GM12878 (cell line): ENCODE measurements around the gene SMAD1. TPM values are rescaled to one million over a fixed set of nuclear protein-coding genes. Genes with fewer than 3 reads are reported as not detected.

Experiments used
- ATAC-seq: fragments of 200-7000 bp; cut with Tn5 transposase; 3 replicates; pipeline ENCODE4 v1.9.1; 2020; ENCODE audit warnings: mild to moderate bottlenecking, moderate library complexity
- BruUV-seq: library from RNA; stranded (reverse); fragments of 400-500 nt; replicated peaks from 2 replicates; lab custom pipeline; 2021; lab: Mats Ljungman, UMichigan
- CTCF ChIA-PET: fragments of 300-600 bp; sonication (Branson Sonifier 250); formaldehyde crosslinking; extraction: SDS; loops from one replicate; lab custom pipeline; 2021; ENCODE audit warnings: inconsistent platforms; lab: Yijun Ruan, JAX
- POLR2A ChIA-PET: fragments of 350-600 bp; formaldehyde crosslinking; extraction: SDS; loops from one replicate; lab custom pipeline; 2021; ENCODE audit warnings: inconsistent platforms; lab: Charles Lee
- RAD21 ChIA-PET: fragments of 300-600 bp; sonication (Branson Sonifier 250); formaldehyde crosslinking; loops from one replicate; lab custom pipeline; 2023; ENCODE audit warnings: antibody characterized with exemption; ENCODE audit not compliant: unreplicated experiment; lab: Charles Lee
- SMC1A ChIA-PET: fragments of 300-600 bp; sonication (Branson Sonifier 250); formaldehyde crosslinking; loops from one replicate; lab custom pipeline; 2023; ENCODE audit not compliant: unreplicated experiment, uncharacterized antibody; lab: Charles Lee
- DNase-seq: peaks from one replicate; pipeline ENCODE4 v3.0.0-alpha.2; 2011; ENCODE audit warnings: low read depth, low spot score
- FAIRE-seq: peaks from 3 replicates; lab custom pipeline; 2011; peaks lifted over from hg19 to GRCh38; lab: Jason Lieb, UNC
- H2AFZ ChIP-seq: 2 replicates; pipeline ENCODE4 v1.6.0; 2011; ENCODE audit warnings: low read depth, low read length, control low read depth; ENCODE audit not compliant: control insufficient read depth
- H3K27ac ChIP-seq: 2 replicates; pipeline ENCODE4 v1.5.1; 2011; ENCODE audit warnings: control low read depth; ENCODE audit not compliant: control insufficient read depth, insufficient read depth
- H3K27me3 ChIP-seq, 2 experiments: replicated peaks in 1 of 2; 2 replicates each; pipeline versions ENCODE4 v1.6.0 to v1.6.1; 2011; ENCODE audit warnings: low read length in 1 of 2; ENCODE audit not compliant: control insufficient read depth in 2 of 2, insufficient read depth in 2 of 2
- H3K36me3 ChIP-seq, 2 experiments: 2 replicates each; pipeline ENCODE4 v1.5.1; 2011; ENCODE audit warnings: low read length in 1 of 2; ENCODE audit not compliant: control insufficient read depth in 2 of 2, insufficient read depth in 2 of 2
- H3K4me1 ChIP-seq: 2 replicates; pipeline ENCODE4 v1.6.1; 2011; ENCODE audit warnings: mild to moderate bottlenecking, low read length, moderate library complexity, mixed read lengths; ENCODE audit not compliant: control insufficient read depth, insufficient read depth
- H3K4me2 ChIP-seq: 2 replicates; pipeline ENCODE4 v1.6.0; 2011; ENCODE audit warnings: control low read depth; ENCODE audit not compliant: control insufficient read depth, insufficient read depth
- H3K4me3 ChIP-seq: fragments of 200-600 bp; sonication (generic); 2 replicates; pipeline ENCODE4 v1.5.1; 2016
- H3K79me2 ChIP-seq: 2 replicates; pipeline ENCODE4 v1.6.0; 2011; ENCODE audit warnings: low read length; ENCODE audit not compliant: control insufficient read depth, insufficient read depth
- H3K9ac ChIP-seq: 2 replicates; pipeline ENCODE4 v1.8.0; 2011; ENCODE audit warnings: low read length, control low read depth, mixed read lengths; ENCODE audit not compliant: control insufficient read depth, insufficient read depth
- H3K9me3 ChIP-seq: replicated peaks from 3 replicates; pipeline ENCODE4 v1.5.1; 2011; ENCODE audit warnings: mild to moderate bottlenecking, low read length; ENCODE audit not compliant: control insufficient read depth, insufficient read depth
- H4K20me1 ChIP-seq: 2 replicates; pipeline ENCODE4 v1.6.0; 2011; ENCODE audit not compliant: control insufficient read depth, insufficient read depth
- ATF2 ChIP-seq: IDR thresholded peaks from 2 replicates; pipeline ENCODE4 v1.6.1; 2012; ENCODE audit warnings: low read length, inconsistent platforms
- EGR1 ChIP-seq, 2 experiments: IDR thresholded peaks; 1 replicate in 1 of 2; 2 replicates in 1 of 2; pipeline ENCODE4 v1.6.1; 2011 to 2012; ENCODE audit warnings: low read depth in 2 of 2, low read length in 2 of 2, borderline replicate concordance in 1 of 2, mild to moderate bottlenecking in 1 of 2, moderate library complexity in 1 of 2
- SUPT20H ChIP-seq: IDR thresholded peaks from 2 replicates; pipeline ENCODE4 v1.6.1; 2011; ENCODE audit warnings: low read depth, mild to moderate bottlenecking, low read length, moderate library complexity, borderline replicate concordance; ENCODE audit not compliant: control insufficient read depth
- SUZ12 ChIP-seq: fragments of 200-600 bp; sonication (generic); IDR thresholded peaks from one replicate; pipeline ENCODE4 v1.6.1; 2018; ENCODE audit warnings: antibody characterized with exemption, mild to moderate bottlenecking; ENCODE audit not compliant: unreplicated experiment
- TCF12 ChIP-seq: IDR thresholded peaks from 2 replicates; pipeline ENCODE4 v1.6.1; 2011; ENCODE audit warnings: low read depth, mild to moderate bottlenecking, low read length
- ZBTB33 ChIP-seq: fragments of 450-650 bp; IDR thresholded peaks from 2 replicates; pipeline ENCODE4 v1.6.1; 2017; ENCODE audit warnings: mild to moderate bottlenecking
- in situ Hi-C: fragments of 300-500 bp; cut with MboI; formaldehyde crosslinking; loops from 9 replicates; pipeline ENCODE4 v1.14.3; 2018; ENCODE audit warnings: mixed read lengths
- intact Hi-C: fragments of 100-400 bp; cut with micrococcal nuclease; formaldehyde crosslinking; loops from one replicate; pipeline ENCODE4 v1.14.2; 2022; ENCODE audit not compliant: unreplicated experiment
- polyA plus RNA-seq, 11 experiments: library from polyadenylated mRNA; depleted of rRNA in 4 of 11; unstranded in 6 of 11; stranded (reverse) in 5 of 11; fragments of >200 nt; fragmentation: Nextera tagmentation in 4 of 11; fragmentation: Illumina TruSeq in 1 of 11; extraction: Ambion mirVana in 4 of 11; extraction: Trizol in 1 of 11; gene quantifications; 1 replicate in 1 of 11; 2 replicates in 10 of 11; pipeline versions ENCODE4 v1.2.1 to v1.2.3, GENCODE V29; 2011 to 2016; ENCODE audit warnings: inconsistent platforms in 2 of 11, missing spikeins in 2 of 11, low read depth in 1 of 11
- total RNA-seq, 4 experiments: library from RNA; depleted of rRNA in 3 of 4; stranded (reverse); fragments of >200 nt in 3 of 4; fragmentation: Illumina TruSeq in 1 of 4; extraction: Trizol in 1 of 4; gene quantifications; 2 replicates each; pipeline versions ENCODE4 v1.2.1 to v1.2.3, GENCODE V29; 2013 to 2021
- TF ChIP-seq, protein P1 (sequence below): fragments of 450-650 bp; IDR thresholded peaks from 2 replicates; pipeline ENCODE4 v1.6.1; 2018; ENCODE audit warnings: borderline replicate concordance, mild to moderate bottlenecking; ENCODE audit not compliant: partially characterized antibody

SMAD1 gene
- total and polyA plus RNA-seq, 10 of the 15 experiments (the other 5 are each of a cell fraction or from before 2014, with no cell fraction given): 0.29 to 17.5 (median 13.6) TPM

- intact Hi-C loops (no loop called here), in situ Hi-C loops (no loop called here)
- RAD21 ChIA-PET: no interaction called here
- Histone ChIP-seq H3K27ac (no peak overlapping the region), H3K27me3 (no peaks in the 10 kb centered on the region), H4K20me1 (no peaks in the 10 kb centered on the region), H2AFZ (no peak overlapping the region), H3K9me3 (peaks cover 2% of the 10 kb centered on the region; the same call in 2 of the 3 replicates), H3K79me2 (no peaks in the 10 kb centered on the region), H3K4me1 (no peaks in the 10 kb centered on the region), H3K9ac (no peak overlapping the region), H3K36me3 (no peaks in the 10 kb centered on the region), H3K4me3 (no peak overlapping the region), H3K4me2 (no peak overlapping the region)
- FAIRE-seq: no peak
- POLR2A ChIA-PET: no interaction called here
- no TSS peak for BruUV-seq
- SMC1A ChIA-PET: interaction anchor here (0.7 to 0.8 kb wide), 2 partner anchors 13 to 186 kb away, joined by 3 to 4 read pairs; no protein-coding TSS in a partner anchor
- TF ChIP-seq SUPT20H (no peak), TCF12 (no peak), EGR1 (IDR thresholded peaks at IDR 0.05; ENCODE audit: borderline replicate concordance in 1 of 2, low read depth in 2 of 2, low read length in 2 of 2) (no peak), ZBTB33 (no peak), ATF2 (no peak), SUZ12 (no peak)
- TF ChIP-seq, protein P1, sequence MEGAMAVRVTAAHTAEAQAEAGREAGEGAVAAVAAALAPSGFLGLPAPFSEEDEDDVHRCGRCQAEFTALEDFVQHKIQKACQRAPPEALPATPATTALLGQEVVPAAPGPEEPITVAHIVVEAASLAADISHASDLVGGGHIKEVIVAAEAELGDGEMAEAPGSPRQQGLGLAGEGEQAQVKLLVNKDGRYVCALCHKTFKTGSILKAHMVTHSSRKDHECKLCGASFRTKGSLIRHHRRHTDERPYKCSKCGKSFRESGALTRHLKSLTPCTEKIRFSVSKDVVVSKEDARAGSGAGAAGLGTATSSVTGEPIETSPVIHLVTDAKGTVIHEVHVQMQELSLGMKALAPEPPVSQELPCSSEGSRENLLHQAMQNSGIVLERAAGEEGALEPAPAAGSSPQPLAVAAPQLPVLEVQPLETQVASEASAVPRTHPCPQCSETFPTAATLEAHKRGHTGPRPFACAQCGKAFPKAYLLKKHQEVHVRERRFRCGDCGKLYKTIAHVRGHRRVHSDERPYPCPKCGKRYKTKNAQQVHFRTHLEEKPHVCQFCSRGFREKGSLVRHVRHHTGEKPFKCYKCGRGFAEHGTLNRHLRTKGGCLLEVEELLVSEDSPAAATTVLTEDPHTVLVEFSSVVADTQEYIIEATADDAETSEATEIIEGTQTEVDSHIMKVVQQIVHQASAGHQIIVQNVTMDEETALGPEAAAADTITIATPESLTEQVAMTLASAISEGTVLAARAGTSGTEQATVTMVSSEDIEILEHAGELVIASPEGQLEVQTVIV: no peak
- no peak for DNase-seq
- no peak for ATAC-seq
- CTCF ChIA-PET: no interaction called here
Measured at GRCh38 chr4:145453163-145453520, 28.5 kb upstream of the SMAD1 start.
